NCI-H446 treated with DMSO at 0.1 percent for 48 hours (cell line): Measurements from ENCODE around the gene GHRHR.
A peak's percentile ranks its signal among the peaks of the same experiment; 100 is the strongest.

ENCODE experiments used
- DNase-seq: peaks from one replicate; lab custom pipeline; 2025; lab: John Stamatoyannopoulos, UW

Gene GHRHR

GRCh38 chr7:30985756-30986155, 22.0 kb downstream of the GHRHR start:
- DNase-seq: no peak

- DNase-seq: no peak
Measured at GRCh38 chr7:30986331-30986730, 22.6 kb downstream of the GHRHR start.

GRCh38 chr7:30986738-30987137, 23.0 kb downstream of the GHRHR start:
- DNase-seq: no peak

DNA sequence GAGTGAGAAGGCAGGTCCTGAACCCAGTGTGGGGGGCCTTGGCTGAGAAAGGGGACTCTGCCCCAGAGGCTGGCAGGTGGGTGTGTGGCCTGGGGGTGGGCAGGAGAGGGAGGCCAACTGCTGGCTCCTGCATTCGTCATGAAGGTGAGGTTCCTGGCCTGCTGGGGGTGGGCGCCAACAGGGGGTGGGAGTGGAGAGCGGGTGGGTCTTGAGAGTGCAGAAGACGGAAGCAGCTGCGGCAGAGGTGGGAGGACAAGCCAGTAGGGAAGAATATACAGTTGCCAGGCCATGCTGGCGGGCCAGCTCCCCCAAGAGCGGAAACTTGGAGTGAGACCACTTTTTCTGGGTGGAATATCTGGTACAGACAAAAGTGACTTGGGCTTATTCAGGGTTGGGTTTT, 23.4 kb downstream of the GHRHR start:
- no peak for DNase-seq

GRCh38 chr7:30987936-30988335, 24.2 kb downstream of the GHRHR start:
- DNase-seq: no peak

DNA sequence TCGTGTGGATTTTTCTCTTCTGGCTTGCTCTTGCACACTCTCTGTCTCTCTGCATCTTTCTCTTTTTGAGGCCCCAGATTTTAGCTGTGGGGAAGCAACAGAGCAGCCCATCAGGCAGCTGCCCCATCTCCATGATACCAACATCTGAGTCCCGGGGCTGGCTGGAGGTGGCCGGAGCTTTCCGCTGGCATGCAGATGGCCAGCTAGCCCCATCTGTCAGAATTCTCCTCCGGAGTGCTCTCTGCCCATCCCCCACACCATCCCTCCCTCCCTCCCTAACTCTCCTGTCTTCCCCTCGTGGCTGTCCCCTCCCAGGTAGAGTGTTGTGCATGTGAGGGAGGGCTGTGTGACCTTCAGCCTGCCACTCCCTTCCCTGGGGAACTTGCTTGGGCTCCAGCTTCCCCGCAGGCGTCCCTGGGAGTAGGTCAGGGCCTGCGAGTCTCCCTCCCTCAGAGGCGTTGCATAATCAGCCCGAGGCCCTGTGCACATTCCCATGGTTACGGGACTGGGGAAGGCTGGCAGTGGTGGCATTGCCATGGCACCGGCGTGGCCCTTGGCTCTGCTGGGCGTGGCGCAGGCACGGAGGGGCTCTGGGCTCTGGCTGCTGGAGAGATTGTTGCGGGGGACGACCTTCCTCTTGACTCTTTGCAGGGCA, 24.7 kb downstream of the GHRHR start:
- no peak for DNase-seq

GRCh38 chr7:30989008-30989823, 25.5 kb downstream of the GHRHR start:
- DNase-seq: no peak

DNA sequence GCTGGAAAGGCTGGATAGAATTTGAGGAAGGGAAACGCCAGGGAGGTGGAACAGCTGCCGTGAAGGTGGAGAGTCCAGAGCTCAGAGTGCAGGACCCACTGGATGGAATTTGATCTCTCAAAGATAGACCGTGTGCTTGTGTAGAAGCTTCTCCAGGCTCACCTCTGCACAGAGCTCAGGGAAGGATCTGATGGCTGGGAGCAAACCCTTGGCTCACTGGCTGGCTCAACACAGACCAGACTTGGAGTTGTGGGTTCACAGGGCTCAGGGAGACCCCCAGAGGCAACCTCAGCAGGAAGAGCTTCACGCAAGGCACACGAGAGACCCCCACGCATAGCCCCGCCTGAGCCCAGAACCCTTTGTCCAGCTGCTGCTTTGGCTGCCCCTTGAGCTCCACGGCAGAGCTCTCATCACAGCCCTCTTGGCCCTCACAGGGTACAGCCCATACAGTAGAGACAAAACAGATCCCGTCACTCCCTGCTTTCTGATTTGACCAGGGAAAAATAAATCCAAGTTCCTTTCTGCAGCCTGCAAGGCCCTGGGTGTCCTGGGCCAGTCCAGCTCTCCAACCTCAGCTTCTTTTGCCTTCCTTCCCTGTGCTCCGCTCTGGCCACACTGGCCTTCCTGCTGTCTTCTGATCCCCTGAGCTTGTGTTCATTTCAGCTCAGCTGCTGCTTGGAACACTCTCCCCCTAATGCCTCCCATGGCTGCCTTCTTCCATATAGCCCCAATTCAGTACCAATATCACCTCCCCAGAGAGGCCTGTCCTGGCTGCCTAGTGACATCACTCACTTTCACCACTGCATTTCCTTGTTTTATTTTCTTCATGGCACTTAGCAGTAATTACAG, 26.3 kb downstream of the GHRHR start:
- no peak for DNase-seq

DNA sequence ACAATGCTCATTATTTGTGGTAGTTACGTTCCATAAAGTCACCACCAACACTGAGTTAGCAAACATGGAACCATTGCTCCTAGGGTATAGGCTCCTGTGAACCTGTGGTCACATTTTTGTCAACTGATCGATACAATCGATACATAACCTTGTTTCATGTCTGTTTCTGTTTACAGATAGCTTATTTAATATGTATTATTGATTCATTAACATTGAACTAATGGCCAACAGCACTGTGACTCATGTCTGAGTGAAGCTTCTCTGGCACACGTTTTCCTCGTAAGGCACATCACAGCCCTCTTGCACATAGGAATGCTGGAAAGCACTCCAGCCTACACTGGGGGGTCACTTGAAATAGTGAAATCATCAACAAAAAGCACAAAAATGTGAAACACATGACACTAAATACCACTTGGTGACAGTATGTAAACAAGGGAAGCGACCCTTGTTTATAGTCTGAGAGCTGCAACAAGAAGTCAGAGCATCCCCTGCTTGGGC, 27.0 kb downstream of the GHRHR start:
- no peak for DNase-seq

GRCh38 chr7:30992414-30992813, 28.7 kb downstream of the GHRHR start:
- peak; percentile 11 for DNase-seq

DNA sequence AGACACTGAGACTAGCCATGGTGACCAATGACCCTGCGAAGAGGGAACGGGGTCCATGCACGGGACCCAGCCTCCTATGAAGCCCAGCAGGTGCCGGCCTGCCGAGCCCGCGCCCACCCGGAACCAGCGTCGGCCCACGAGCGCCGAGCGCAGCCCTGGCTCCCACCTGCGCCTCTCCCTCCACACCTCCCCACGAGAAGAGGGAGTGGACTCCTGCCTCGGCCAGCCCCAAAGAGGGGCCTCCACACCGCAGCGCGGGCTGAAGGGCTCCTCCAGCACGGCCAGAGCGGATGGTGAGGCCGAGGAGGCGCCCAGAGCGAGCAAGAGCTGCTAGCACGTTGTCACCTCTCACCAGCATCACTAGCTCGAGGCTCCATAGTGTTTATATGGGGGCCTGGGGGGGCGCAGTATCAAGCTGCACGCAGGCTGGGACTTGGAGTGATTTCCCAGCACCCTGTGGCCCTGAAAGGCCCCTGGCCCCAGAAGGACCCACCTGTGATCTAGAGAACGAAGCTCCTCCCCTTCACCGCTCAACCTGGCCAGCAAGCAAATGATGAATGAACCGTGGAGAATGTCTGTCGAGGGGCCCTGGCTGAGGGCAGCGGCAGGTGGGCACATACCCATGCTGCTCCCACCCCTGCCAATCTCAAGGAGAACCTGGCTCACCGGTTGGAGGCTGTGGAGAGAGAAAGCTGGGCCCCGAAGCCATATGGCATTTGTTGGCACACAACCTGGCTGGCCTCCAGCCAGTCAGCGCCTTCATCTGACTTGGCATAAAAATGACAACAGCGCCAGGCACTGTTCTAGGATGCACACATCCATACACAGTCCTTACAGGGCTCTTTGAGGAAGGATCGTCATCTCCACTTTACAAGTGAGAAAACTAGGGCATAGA, 30.7 kb downstream of the GHRHR start:
- DNase-seq: peak; percentile 85

GRCh38 chr7:30995536-30995935, 31.8 kb downstream of the GHRHR start:
- DNase-seq: no peak

DNA sequence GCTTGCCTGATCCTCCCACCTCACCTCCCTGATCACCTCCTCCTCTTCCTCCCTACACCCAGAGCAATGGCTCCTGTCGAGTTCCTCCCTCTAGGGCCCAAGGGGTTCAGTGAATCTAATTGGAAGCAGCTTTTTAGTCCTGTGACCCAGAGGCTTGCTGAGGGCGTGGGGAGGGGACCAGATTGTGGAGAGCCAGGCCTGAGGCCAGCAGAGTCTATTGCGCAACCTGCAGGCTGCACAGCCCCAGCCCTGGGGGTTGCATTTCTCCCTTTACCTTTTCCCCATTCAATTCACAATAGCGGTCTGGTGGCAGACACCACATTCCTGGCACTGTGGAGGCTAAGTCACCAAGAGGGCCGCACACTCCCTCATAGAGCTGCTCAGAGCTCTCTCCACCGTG, 32.5 kb downstream of the GHRHR start:
- DNase-seq: no peak

DNA sequence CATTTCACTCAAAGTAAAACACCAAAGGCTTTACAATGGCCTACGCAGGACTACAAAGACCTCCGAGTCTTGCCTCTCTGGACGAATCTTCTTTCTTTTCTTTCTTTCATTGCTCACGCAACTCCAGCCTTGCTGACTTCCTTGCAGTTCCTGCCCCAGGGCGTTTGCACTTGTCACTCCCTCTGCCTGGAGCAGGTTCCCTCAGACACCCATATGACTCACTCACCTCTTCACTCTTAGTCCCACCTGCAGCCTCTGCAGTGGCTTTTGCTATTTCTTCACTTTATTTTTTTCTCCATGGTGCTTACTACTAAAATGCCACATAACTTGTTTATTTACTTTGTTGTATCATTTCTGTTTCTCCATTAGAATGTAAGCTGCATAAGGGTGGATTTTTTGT, 33.1 kb downstream of the GHRHR start:
- DNase-seq: no peak

GRCh38 chr7:30997316-30997715, 33.6 kb downstream of the GHRHR start:
- DNase-seq: no peak

DNA sequence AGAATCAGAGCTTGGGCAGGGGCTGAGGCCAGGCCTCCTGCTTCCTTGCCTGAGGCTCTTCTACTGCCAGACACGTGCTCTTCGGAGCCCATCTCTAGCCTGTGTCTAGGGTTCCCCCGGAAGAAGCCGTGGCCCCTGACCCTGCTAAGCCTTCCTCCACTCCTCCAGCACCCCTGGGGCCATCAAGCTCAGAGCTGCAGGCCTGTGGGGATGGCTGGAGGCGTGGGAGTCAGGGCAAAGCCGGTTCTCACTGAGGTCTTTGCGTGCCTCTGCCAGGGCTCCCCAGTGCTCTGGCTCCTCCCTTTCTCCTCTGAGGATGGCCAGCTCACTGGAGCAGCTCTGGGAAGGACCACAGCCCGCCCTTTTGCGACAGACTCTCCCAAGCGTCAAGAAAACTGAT, 34.4 kb downstream of the GHRHR start:
- no peak for DNase-seq

GRCh38 chr7:31000161-31000693, 36.5 kb downstream of the GHRHR start:
- DNase-seq: no peak

GRCh38 chr7:31000779-31001178, 37.0 kb downstream of the GHRHR start:
- no peak for DNase-seq

GRCh38 chr7:31002256-31002655, 38.5 kb downstream of the GHRHR start:
- DNase-seq: peak; percentile 17

- no peak for DNase-seq
Measured at GRCh38 chr7:31003097-31003496, 39.3 kb downstream of the GHRHR start.

- no peak for DNase-seq
Measured at GRCh38 chr7:31003721-31004120, 40.0 kb downstream of the GHRHR start.
